GM12875 (cell line): ENCODE results near the gene RAP1GAP2.

Source experiments
- H3K4me3 ChIP-seq: one replicate; pipeline ENCODE4 v1.5.1; 2011; ENCODE audit warnings: low read depth, low read length, control low read depth
- CTCF ChIP-seq: IDR thresholded peaks from 2 replicates; pipeline ENCODE4 v1.5.1; 2011; ENCODE audit warnings: low read depth, mild to moderate bottlenecking, control low read depth, inconsistent platforms, low read length, moderate library complexity, borderline replicate concordance; ENCODE audit not compliant: insufficient read depth

RAP1GAP2 gene

DNA sequence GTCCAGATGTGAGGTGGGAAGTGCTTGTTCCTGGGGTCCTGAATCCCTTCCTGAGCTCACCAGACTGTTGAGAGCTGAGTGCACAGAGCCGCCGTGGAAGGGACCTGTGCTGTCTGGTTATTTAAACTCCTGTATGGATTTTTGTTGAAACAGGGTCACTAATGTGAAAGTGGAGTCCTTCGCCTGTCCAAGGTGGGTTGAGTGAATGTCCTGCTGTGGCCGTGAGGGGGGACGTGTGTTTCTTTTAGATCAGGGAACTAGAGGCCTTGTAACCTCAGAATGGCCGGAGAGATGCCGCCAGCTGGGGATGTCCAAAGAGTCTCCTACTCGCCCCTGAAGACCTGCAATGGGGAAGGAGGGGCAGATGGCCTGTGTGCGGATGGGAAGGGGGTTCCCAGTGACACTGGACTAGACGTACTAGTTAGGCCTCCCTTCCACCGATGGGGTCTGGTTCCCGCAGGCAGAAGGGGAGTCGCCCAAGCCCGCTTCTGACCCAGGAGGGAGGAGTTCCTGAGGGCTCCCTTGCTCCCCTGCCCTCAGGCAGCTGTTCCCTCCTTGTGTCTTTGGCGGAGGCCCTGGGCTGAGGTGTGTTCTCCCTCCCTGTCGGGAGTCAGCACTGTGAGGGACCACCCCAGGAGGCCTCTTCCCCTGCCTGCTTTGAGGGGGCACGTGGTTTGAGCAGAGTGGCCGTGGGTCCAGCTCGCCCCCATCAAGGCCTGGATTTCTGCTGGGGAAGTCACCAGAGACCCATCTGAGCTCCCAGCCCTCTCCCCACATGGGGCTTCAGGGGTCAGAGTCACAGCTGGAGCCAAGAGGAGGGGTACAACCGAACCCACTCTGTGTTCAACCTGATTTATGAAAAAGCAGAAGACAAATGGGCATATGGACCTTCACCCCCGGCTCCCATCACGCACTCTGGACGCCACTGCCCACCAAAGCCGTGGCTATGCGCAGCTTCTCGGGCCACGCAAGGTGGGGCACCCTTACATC lies 236.3 kb downstream of the RAP1GAP2 start:
- no peak for TF ChIP-seq CTCF
- H3K4me3 ChIP-seq, result no peak overlapping the region

GRCh38 chr17:3033248-3033640 lies 237.0 kb downstream of the RAP1GAP2 start:
- no peak overlapping the region for H3K4me3 ChIP-seq
- TF ChIP-seq CTCF, result no peak

DNA sequence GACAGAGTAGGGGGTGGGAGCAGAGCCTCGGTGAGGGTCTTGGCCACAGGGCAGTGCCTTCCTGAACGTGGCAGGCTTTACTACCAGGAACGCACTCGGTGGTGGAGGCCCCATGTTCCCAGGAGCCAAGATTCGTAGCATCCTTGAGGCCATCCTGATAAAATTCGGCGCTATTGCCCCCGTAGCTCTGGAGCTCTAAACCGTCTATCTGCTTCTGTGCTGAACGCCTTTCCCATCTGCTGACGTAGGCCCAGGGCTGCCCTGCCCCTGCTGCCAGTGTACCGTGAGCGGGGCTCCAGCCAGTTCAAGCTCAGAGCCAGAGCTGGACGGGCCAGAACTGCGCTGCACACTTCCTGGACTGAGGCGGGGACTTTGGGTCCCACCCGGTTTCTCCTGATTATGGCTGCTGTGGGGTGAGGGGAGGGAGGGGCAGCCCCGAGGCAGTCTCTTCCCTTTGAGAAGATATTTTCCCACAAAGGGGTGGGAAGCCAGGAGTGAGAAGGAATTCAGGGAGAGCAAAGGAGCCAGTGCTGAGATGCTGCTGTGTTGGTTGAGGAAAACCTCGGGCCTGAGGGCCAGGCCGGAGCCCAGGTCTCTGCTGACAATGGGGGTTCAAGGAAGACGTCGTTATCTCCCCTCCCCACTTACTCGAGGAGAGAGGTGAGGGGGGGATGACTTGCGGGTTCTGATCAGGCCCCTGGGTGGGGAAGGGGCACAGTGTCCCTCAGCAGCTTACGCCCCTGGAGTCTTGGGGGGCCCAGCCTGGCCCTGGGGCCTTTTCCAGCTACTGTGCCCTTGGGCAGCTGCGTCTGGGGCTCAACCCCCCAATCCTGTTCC lies 237.7 kb downstream of the RAP1GAP2 start:
- no peak overlapping the region for H3K4me3 ChIP-seq
- no peak for TF ChIP-seq CTCF

DNA sequence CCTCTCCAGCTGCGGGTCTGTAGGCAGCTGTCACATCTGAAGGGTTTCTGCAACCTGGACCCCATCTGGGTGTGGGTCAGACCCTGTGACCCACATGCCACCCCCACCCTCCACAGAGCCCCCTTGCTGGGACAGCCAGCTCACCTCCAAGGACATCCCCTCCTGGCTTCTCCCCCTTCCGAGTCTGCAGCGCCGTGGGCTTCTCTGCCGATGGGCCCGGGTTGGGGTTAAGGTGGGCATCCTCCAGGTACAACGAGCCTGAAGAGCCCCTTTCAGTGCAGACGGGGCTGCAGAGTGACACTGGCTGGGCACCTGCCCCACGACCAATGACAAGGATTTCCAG lies 238.3 kb downstream of the RAP1GAP2 start:
- no peak overlapping the region for H3K4me3 ChIP-seq
- TF ChIP-seq CTCF, result no peak

DNA sequence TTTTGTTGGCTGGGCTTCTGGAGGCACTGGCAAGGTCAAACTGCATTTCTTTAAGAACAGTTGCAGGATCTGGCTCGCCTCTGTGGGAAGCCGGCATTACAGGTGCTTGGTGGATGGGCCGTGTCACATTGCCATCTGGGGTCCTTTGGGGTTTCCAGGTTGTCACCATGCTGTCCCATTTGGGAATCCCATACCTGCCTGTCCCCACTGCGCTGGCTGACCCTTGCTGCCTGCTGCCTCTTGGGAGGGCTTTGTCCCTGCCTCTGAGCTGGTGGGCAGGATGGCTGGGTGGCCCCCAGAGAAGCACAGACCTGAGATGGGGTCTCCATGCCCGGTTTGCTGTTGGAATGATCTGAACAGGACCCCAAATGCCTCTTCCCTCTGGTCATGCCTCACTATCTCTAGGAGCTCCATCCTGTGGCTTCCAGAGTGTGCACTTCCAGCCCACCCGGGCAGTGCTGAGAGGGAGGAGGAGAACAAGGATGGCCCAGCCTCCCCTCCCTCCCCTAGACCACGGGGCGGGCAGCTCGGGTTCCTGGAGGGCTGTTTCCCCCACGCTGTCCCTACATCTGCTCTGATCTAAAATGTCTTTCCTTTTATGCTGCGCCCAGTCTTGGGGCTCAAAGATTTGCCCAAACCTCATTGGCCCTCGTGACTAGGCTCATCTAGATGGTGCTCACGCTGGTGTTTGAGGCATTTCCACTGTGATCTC lies 239.2 kb downstream of the RAP1GAP2 start:
- TF ChIP-seq CTCF, result no peak
- no peak overlapping the region for H3K4me3 ChIP-seq

DNA sequence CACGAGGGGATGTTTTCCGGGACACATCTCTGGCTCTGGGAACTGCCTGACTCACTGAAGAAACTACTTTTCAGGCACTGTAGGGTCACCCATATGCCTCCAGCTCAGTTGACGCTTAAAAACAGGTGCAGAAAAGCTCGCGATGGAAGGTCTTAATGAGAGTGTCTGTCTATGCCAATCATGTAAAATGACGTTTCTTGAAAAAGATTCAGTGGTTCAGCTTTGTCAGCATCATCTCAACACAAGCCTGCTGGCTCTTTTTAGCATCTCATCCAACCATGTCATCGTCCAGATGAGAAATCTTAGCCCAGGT lies 239.7 kb downstream of the RAP1GAP2 start:
- TF ChIP-seq CTCF, result no peak
- H3K4me3 ChIP-seq, result no peak overlapping the region

GRCh38 chr17:3036800-3037199 lies 240.6 kb downstream of the RAP1GAP2 start:
- no peak for TF ChIP-seq CTCF
- H3K4me3 ChIP-seq, result no peak overlapping the region
